Endometrial microvascular endothelial cells (primary cell): Measurements from ENCODE around the gene FBXL3. TPM values are rescaled to one million over a fixed set of nuclear protein-coding genes. Genes with fewer than 3 reads are reported as not detected.

Experiments used
- in situ Hi-C: cut with HindIII; loops from 2 replicates; pipeline ENCODE4 v1.10.0; 2017; ENCODE audit warnings: low sequenced_read_pairs, low pct_unique_long_range_greater_than_20kb; ENCODE audit errors: inconsistent ontology term
- total RNA-seq: library from RNA; depleted of rRNA; stranded (reverse); fragments of >200 nt; gene quantifications from one replicate; pipeline ENCODE4 v1.2.3, GENCODE V29; 2015; ENCODE audit errors: inconsistent ontology term

FBXL3 gene, protein sequence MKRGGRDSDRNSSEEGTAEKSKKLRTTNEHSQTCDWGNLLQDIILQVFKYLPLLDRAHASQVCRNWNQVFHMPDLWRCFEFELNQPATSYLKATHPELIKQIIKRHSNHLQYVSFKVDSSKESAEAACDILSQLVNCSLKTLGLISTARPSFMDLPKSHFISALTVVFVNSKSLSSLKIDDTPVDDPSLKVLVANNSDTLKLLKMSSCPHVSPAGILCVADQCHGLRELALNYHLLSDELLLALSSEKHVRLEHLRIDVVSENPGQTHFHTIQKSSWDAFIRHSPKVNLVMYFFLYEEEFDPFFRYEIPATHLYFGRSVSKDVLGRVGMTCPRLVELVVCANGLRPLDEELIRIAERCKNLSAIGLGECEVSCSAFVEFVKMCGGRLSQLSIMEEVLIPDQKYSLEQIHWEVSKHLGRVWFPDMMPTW
- total RNA-seq = 44.3 TPM

DNA sequence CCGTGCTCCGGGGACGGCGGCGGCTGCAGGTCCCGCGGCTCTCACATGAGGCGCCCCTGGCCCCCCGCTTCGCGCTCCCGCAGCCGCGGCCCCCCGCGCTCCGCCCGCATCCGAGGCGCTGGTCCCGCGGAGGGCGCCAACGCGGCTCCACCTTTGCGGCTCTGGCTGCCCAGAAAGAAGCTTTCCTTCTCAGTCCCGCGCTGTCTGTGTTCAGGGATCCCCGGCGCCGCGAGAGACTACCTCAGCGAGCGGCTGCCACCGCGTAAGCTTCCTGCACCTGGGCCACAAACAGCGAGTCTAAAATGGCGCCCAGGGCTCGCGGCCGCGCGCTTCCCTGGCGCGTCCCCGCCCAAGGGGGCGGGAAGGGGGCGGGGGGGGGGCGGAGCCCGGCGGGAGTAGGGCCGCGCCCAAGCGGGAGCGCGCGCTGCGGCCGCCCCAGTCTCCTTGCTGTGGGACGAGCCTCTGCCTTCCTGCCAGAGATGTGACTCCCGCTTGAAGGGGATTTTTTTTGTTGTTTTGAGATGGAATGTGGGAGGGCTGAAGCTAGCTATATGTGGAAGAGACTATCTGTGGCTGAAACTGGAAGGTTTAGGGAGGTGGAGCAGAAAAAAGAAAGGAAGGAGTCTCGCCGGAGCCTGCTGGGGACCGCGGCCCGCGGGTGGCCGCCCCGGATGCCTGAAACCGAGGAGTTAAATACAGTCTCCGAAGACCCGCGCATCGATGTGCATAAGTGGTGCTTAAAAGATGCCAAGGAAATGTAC, at the start of gene FBXL3:
Gene FBXL3 (minus strand): TSS at position 299 of the 761 bp plus-strand sequence. CDS start 5,299 bp downstream, outside the sequence.
- in situ Hi-C loops = no loop called here

DNA sequence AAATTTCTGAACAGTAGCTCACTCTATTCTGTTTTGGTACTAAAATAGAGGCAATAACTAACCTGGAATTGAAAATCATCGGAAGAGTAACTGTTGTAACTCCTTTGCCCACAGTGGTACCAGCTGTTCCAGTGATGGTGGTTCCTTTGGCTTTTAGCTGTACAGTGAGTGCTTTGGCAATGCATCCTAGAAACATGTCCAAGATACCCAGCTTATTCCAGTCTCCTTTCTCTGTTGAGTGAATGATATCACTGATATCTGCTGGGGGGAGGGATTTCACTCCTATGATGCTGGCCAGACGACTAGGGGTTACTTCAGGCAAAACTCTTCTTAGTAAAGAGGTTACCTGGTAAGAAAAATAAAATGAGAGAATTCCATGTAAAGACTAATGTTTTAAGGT, 40.6 kb upstream of the FBXL3 start:
- in situ Hi-C loops = no loop called here

DNA sequence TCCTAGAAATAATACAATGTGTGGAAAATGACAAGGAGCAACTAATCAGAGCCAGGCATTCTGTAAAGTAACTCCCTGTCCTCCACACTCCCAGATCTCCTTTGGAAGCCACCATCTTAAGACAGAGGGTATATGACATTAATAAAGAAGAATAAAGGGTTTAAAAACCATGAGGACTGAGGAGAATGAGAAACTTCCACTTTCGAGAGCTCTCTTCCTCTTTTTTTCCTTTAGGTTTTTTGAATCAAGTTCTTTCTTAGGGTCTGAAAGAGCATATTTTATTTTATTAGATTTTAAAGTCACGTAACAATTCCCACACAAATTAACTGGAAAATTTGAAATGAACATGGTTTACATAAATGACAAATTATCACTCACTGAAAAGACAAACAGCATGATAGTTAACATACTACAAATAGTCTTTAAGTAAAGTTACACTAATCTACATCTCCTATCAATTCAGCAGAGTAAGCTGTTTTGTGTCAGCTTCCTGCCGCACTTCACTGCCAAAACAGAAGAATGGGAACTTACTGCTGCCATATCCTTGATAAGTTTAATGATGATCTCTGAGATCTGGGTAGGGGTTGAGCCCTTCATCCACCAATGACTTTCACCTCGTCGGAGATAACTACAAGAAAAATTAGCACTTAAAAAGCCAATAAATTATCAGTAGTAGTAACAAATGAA, 38.6 kb upstream of the FBXL3 start:
- in situ Hi-C loops = no loop called here

DNA sequence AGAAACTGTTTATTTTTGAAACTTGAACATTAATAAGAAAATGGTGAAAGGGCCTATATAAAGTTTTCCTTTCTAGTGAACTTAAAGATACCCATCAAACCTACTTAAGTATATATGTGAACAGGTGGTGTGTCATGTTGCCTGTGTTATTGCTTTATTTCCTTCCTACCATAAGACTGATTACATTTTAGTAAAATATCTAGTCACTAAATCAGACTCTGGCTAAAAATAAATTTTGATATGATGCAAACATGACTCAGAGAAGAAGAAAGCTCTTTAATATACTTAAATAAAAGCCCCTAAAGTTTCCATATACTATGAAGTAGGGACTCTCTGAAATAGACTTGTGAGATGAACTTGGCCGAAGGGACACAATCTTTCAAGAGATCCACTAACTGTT, 35.1 kb upstream of the FBXL3 start:
- in situ Hi-C loops = no loop called here

DNA sequence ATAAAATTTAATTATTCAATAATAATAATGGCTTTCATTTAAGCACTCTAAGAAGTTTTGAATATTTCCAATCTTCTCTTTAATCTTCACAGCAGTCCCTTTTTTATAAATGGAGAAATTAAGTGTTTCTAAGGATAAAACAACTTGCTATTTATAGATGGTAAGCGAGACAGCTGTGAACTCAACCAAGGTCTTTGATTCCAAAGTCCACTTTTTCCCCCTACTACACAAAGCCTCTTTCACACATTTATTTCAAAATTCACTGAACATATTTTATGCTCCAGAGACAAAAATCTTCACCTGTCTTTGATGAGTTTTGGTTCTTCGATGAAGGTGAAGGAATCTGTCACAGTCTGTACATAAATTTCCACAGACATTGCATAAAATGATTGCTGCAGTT, 34.4 kb upstream of the FBXL3 start:
- in situ Hi-C loops = no loop called here

DNA sequence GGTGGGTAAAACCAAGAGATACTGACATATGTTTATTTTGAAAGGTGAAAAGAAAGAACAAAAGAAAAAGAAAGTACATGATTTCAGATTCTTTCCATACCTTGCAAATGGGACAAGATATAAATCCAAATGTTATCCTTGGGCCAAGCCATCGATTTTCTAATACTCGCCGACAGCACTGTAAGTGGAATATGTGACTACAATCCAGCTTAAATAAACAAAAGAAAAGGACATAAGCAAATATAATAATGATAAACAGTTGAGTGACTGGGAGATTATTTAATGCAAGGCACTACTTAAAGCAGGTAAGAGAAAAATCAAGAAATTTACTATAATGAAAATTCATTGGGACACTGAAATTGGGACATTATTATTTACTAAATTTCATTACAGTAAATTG, 29.9 kb upstream of the FBXL3 start:
- in situ Hi-C loops = no loop called here

DNA sequence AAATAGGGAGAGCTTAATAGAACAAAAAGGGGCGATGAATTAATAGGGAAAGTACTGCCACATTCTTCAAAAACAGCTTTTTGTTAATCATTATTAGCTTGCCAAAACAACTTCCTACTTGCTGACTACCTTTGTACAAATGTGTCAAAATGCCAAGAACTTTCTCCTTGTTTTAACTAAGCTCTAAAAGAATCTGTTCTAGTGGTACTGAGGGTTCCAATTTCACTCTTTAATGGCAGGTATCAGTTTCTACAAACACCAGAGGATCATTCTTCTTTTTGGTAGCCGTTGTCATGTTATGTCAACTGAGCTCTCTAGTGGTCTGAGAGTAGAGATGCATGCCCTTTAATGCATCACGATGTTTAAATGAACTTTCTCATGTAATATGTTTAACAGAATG, 29.4 kb upstream of the FBXL3 start:
- in situ Hi-C loops = no loop called here

DNA sequence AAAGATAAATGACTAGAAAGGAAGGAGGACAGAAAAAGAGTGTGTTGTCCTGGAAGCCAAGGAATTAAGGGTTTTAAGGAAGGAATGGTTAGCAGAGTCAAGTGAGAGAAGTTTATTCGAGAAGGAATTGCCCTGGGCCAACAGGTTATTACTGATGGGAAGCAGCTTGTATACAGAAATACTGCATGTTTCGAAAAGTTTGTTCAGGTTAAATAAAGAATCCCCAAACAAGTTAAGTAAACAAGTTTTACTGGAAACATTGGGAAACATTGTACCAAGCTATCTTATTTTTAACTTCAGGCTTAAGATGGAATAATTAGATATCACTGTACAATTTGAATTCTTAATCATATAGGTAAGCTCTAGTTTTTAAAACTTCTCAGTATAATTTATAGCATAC, 28.2 kb upstream of the FBXL3 start:
- in situ Hi-C loops = no loop called here

DNA sequence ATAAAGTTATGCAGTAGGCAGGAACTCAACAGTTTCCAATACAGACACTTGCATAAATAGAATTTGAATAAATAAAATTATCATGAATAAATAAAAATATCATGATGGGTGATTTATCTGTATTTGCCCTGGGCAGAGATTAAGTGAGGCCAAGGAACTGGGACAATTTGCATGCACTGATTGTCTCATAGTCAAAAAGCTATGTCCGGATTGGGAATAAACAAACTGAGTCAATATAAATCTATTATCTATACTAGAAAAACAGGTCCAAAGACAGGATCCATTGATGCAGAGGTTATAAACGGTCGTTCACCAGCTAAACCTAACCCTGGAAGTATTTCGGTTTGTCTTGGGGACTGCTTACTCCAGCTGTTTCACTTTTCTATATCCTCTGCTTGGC, 26.2 kb upstream of the FBXL3 start:
- in situ Hi-C loops = no loop called here

DNA sequence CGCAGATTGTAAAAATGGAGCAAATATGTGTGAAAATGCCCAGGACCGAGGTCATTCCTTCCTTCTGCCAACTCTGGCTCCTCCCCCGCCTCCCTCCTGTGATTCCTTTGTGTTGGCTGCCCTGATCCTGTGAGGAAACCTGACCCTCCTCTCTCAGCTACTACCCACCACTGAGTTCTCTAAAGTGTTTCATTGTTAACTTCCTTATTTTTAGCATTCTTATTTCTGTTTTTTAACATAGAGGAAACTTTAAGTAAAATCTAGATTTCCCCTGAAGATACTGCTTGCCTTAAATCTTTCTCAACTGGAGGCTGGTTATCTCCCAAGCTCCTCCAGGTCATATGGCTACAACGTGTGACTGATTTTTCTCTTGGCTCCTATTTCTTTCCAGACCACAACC, 21.7 kb upstream of the FBXL3 start:
- in situ Hi-C loops = no loop called here

DNA sequence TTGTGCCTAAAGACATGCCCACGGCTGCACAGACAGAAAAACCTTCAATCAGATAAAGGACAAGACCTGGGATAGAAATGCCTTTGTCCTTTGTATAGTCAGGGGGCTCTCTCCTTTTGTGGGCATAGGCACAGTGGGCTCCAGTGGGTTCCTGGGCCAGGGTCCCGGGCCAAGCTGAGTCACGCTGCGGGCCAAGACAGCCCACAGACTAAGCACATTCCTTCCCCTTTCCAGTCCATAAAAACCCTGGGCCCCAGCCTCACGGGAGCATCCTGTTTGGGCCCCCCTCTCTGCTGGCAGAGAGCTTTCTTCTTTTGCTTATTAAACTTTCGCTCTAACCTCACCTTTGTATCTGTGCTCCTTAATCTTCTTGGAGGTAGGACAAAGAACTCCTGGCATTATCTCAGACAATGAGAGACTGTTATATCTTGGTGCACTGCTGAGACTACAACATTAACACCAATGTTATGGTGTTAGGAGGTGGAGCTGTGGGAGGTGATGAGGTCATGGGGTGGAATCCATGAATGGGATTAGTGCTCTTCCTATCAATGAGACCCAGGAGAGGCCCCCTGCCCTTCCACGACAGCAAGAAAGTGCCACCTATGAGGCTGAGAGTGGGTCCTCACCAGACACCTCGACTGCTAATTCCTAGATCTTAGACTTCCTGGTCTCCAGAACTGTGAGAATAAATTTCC, 20.8 kb upstream of the FBXL3 start:
- in situ Hi-C loops = no loop called here

DNA sequence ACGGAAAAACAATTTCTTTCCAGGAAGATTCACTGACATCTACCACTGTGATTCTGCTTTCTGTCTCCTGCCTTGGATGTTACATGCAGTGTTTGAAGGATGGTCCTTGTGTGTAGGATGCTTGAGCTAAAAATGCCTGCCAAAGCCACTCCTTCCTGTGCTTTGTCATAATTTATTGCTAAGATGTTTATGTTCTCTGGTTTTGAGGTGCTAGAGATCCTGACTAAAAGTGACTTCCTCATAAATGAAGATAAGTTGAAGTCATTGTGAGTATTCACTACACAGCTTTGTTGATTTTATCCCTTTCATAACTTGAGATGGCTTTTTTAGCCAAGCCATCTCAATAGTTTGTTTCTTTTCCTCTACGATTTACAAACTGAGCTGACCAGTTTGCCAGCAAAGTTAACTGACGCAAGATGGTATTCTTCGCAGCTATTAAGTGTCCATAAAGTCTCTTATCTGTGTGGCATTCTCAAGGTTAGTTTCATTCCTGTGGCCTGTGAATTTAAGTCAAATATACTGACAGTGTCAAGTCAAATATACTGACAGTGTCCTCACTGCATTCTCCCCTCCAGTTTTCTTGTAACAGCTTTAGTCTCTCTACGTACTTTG, 15.7 kb upstream of the FBXL3 start:
- in situ Hi-C loops = no loop called here

DNA sequence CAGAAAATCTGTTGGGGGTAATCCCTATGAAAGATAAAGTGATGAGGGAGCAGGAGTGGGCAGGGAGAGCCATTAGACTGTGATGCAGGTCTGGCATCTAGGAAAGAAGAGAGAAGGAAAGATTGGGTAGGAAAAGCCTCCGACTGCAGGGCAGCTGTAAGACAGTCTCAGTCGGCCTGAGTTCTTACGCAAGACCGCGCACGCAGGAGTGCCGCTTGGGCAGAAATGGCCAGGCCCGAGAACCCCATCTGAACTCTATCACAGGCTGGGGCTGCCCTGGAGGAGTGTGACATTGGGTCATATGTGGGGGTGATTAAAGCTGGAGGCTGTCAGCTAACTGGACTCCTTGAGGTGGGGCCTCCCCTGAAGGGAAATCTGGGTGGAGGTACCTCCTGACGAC, 13.9 kb upstream of the FBXL3 start:
- in situ Hi-C loops = no loop called here

DNA sequence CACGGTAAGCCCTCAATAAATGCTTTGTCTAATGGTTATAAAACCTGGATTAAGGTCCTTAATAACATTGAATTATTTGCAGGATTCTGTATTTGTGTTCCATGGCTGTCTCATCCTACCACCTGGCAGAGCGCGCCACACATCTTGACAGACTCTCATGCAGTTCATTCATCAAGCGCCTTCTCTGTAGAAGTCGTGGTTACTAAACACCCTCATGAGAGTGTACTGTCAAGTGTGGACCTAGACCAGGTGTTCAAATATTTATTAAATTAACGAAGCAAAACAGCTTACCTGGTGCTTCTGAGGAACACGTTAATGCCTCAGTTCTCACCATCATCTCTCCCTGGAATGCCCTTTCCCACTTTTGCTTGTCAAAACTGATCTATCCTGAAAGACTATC, 13.1 kb upstream of the FBXL3 start:
- in situ Hi-C loops = no loop called here

DNA sequence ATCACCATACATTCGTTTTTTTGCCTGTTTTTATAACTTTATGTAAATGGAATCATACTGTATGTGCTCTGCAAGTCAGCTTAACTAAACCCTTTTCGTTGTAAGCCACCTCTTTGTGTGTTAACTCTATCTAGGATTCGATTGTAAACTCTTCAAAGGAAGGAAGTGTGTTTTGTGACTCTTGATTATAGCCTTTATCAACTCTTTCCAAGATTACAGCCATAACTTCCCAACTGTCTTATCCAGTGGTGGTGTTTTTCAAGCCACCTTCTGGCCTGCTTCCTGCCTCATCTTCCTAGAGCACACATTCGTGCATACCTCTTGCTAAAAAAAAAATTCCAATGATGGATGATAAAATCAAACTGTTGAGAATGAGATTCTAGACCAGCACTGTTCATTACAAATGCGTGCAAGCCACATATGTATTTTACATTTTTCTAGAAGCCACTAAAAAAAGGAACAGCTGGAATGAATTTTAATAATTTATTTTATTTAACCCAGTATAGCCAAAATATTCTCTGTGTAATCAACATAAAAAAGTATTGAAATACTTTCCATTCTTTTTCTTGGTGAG, 12.0 kb upstream of the FBXL3 start:
- in situ Hi-C loops = no loop called here

DNA sequence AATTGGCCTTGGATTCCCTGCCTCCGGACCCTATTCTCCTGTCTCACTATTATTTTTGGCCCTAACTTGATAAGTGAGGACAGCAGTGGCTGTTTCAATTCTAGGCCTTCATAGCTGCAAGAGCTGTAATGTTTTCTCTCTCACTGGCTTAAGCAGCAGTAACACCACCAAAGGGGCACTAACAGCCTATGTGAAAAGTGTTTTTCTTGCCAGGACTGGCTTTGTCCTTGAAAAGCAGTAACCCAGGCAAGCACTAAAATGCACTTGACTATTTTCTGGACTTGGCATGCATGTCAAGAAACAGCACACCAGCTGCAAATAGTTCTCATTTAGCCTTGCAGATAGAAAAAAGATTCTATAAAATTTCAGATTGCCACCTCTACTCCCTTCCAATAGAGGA, 9.3 kb upstream of the FBXL3 start:
- in situ Hi-C loops = no loop called here

DNA sequence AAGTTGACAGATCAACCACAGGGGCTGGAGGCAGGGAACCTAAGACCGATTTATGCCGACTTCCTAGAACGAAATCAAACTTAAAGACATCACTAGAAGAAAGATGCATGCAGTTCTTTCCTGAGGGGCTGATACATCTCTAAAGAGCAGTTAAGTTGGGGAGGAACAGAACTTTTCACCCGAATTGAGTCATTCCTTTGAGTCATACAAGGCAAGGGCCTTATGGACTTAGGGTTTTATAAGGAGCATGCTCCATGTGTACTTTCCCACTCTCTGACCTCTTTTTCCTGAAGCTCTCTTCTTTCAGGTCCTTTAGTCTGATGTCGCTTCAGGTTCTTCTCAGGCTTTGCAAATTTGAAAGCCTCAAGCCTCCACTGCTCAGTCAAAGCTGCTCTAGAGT, 7.9 kb upstream of the FBXL3 start:
- in situ Hi-C loops = no loop called here

DNA sequence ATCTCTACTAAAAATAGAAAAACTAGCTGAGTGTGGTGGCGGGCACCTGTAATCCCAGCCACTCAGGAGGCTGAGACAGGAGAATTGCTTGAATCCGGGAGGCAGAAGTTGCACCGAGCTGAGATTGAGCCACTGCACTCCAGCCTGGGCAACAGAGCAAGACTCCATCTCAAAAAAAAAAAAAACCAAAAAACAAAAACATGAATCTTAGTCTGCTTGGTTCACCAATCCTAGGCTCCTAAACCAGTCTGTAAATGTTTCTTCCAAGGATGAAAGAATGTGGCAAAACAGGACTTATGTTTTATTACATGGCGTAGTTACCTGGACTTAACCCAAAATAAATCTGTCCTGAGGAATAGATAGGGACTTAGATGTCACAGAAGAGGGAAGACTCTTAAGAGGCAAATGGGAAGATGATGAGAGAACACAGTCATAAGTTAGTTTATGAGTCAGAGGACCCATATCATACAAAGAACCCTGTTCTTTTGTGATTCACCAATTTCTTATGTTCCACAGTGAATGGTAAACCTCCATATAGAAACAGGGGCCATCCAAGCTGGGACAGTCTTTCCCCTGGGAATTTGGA, 6.9 kb upstream of the FBXL3 start:
- in situ Hi-C loops = no loop called here
